GM18502 (cell line): ENCODE measurements around the gene HTATIP2.
A peak's percentile ranks its signal among the peaks of the same experiment; 100 is the strongest.
"Not testable (repeated sequence)": the region's sequence is repeated elsewhere in the genome, so short reads cannot be mapped to it uniquely, and the experiment has no call there.

Experiments
- ATAC-seq: cut with Tn5 transposase; IDR thresholded peaks from one replicate; pipeline ENCODE4 v1.9.1; 2021; ENCODE audit warnings: mild to moderate bottlenecking; ENCODE audit not compliant: unreplicated experiment, poor library complexity

The HTATIP2 gene

DNA sequence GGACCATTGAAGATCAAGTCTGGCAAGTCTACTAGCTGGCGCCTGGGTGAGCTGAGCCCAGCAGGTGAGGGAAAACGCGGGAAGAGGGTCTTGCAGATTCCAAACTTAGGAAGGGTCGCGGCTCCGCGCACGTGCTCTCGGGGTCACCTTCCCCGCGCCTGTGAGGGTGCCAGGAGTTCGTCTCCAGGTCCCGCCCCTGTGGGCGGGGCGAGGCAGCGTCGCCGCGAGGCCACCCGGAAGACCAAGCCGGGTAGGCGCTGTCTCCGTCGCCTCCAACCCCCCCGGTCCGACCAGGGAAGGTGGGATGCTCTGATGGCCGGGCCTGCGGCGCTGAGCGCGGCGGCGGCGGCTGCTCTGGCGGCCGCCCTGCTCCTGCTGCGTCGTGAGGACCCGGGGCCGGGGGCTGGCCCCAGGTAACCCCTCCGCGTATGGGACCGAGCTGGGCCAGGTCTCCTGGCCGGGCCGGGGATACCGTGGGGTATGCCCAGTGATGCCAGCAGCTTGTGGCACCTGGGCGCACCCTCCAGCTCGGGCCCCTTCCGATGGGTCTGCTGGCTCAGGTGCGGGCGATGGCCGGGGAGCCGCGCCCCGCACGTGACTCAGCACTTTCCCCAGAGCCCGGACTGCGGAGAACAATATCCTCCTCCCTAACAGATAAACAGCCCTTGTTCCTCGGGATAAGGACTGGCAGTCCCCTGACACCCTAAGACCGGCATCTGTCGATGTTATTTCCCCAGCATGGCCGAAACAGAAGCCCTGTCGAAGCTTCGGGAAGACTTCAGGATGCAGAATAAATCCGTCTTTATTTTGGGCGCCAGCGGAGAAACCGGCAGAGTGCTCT is at the start of gene HTATIP2:
TSS of gene HTATIP2 (plus strand) at position 215 of the 841 bp plus-strand sequence. CDS start at position 739, 524 bp downstream.
- peak; percentile 96 for ATAC-seq

DNA sequence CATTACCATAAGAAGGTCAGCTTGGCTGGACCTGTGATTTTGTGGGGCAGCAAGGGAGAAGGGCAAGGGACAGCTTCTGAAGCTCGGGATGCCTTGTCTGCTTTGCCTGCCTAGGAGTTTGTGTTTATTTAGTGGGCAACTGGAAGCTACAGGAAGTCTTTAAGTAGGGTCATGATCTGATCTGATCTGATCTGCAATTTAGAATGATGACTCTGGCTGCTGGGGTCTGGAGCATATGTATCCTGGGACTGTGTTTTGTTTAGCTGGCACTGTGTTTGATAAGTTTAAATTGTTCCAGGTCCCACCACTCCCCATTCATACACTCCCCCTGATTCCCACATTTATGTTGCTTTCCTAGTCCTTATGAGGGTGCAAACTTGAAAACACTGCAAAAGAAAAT is 47.7 kb upstream of the HTATIP2 start:
- ATAC-seq: no peak

GRCh38 chr11:20321177-20321576 is 42.3 kb upstream of the HTATIP2 start:
- ATAC-seq: no peak

GRCh38 chr11:20327377-20327935 is 36.1 kb upstream of the HTATIP2 start:
- ATAC-seq: no peak

DNA sequence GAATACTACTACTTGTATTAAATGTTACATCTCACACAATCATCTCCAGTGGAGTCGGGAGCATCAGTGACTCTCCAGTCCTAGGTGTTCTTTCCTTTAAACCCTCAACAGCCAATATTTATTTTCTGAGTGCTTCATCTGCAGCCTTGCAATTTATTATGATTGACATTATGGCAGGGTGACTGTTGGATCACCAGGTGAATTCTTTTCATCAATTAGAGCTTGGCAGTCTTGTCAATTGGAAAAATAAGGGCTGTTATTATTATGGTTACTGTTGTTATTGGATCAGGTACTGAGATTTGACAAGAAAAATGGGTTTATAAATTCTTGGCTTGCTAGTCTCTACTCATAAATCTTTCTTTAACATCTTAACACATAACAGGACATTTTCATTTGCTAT is 27.5 kb upstream of the HTATIP2 start:
- ATAC-seq: no peak

GRCh38 chr11:20337526-20338154 is 25.9 kb upstream of the HTATIP2 start:
- no peak for ATAC-seq

- ATAC-seq: no peak
Measured at GRCh38 chr11:20342347-20343141, 21.0 kb upstream of the HTATIP2 start.

DNA sequence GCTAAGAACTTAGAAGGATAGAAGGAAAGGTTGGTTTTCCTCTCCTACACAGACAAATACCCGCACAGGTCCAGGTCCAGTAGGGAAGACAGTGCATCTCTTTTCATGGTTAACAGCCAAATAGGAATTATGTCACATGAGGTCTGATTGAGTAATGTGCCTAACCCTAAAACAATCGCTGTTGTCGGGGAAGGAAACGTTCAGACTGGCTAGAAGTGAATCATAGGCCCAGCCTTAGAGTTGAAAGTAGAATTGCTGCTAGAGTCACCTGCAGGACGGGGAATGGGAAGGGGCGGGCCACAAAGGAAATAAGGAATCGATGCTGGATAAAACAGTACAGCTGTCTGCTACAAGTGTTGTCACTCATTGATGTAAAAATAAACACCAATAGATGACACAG is 12.4 kb upstream of the HTATIP2 start:
- no peak for ATAC-seq

DNA sequence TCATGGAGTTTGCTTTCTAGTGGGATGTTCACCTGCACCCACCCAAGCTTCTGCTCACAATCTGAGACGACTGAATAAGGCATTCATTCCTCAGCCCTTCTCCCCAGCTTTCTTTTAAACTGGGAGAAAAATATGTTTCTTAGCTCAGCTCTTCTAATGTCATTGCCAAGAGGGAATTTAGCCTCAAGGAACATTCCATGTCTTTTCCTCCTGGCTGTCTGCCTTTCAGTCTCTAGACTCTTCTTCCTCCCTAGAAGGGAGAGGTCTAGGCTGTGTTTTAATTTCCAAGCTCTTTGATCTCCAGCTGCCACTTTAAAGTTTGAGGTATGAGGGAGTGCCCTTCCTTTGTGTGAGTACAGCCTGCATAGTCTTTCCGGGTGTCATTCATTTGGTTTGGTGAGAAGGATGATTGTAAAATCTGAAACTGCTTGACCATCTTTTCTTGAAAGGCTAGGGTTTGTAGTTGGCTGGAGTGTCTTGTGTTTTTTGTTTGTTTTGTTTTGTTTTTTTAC is 11.7 kb upstream of the HTATIP2 start:
- ATAC-seq: no peak

- peak; percentile 58 for ATAC-seq
Measured at GRCh38 chr11:20353829-20354434, 9.6 kb upstream of the HTATIP2 start.

- peak; percentile 82 for ATAC-seq
Measured at GRCh38 chr11:20355221-20356219, 8.0 kb upstream of the HTATIP2 start.

- ATAC-seq: no peak
Measured at GRCh38 chr11:20357150-20357549, 6.4 kb upstream of the HTATIP2 start.

- ATAC-seq: peak; percentile 25
Measured at GRCh38 chr11:20360650-20361049, 2.9 kb upstream of the HTATIP2 start.

- ATAC-seq: no peak
Measured at GRCh38 chr11:20362481-20362880, 1.0 kb upstream of the HTATIP2 start.

DNA sequence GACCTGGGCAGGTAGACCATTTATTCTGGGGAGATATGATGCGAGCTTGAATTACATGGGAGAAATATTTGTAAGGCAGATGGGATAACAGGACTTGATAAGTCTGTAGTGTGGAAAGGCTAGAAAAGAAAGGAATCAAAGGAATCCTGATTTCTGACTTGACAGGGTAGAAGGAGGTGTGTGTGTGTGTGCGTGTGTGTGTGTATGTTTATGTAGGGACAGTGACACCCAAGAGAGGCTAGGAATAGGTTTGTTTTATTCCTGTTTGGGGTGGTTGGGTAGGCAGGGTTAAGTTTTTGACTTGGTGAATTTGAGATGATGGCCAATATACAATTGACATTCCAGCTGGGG is 390 bp upstream of the HTATIP2 start:
- peak; percentile 19 for ATAC-seq

- peak; percentile 21 for ATAC-seq
Measured at GRCh38 chr11:20364341-20364792, 853 bp downstream of the HTATIP2 start.

DNA sequence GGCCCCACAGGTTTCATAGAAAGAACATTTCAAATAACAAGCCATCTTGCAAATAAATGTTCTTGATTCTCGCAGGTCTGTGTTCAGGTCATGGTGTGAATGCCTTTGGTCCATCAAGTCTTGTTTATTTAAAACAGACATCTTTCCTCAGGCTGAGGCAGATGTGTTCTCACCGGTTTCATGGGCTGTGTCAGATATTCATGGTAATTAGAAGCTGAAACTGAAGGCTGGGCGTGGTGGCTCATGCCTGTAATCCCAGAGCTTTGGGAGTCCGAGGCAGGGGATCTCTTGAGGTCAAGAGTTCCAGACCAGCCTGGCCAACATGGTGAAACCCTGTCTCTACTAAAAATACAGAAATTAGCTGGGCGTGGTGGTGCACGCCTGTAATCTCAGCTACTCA is 2.0 kb downstream of the HTATIP2 start:
- ATAC-seq: not testable (repeated sequence)

- no peak for ATAC-seq
Measured at GRCh38 chr11:20367313-20367948, 3.9 kb downstream of the HTATIP2 start.
